GM19023 (cell line): Measurements from ENCODE around the gene ANO1.

Source experiments
- ATAC-seq: cut with Tn5 transposase; IDR thresholded peaks from one replicate; pipeline ENCODE4 v1.9.1; 2021; ENCODE audit warnings: mild to moderate bottlenecking, moderate library complexity; ENCODE audit not compliant: unreplicated experiment

ANO1 gene

GRCh38 chr11:70233034-70233433, 154.9 kb downstream of the ANO1 start:
- ATAC-seq: no peak

GRCh38 chr11:70233511-70233934, 155.4 kb downstream of the ANO1 start:
- ATAC-seq: no peak

GRCh38 chr11:70233962-70234361, 155.8 kb downstream of the ANO1 start:
- no peak for ATAC-seq
